ENCODE results near the gene SLA2.

DNA sequence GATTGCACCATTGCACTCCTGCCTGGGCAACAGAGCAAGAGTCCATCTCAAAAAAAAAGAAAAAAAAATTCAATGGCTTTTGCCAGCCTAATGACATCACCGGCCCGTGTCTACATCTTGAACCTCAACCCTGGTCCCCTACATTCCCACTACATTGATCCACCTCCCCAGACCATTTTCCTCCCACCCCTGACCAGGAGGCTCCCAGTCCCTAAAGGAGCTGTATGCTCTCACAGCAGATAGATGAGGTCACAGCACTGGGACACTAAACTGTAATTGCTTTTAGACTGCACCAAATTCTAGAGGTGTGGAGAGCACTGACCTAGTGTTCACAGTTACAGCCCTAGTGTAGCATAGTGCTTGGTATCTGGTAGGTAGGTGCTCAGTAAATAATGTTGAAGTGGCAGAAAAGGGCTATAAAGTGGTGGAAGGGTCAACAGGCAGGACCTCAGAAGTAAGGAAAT is 61.9 kb downstream of the SLA2 start:
- TF ChIP-seq, protein P1, sequence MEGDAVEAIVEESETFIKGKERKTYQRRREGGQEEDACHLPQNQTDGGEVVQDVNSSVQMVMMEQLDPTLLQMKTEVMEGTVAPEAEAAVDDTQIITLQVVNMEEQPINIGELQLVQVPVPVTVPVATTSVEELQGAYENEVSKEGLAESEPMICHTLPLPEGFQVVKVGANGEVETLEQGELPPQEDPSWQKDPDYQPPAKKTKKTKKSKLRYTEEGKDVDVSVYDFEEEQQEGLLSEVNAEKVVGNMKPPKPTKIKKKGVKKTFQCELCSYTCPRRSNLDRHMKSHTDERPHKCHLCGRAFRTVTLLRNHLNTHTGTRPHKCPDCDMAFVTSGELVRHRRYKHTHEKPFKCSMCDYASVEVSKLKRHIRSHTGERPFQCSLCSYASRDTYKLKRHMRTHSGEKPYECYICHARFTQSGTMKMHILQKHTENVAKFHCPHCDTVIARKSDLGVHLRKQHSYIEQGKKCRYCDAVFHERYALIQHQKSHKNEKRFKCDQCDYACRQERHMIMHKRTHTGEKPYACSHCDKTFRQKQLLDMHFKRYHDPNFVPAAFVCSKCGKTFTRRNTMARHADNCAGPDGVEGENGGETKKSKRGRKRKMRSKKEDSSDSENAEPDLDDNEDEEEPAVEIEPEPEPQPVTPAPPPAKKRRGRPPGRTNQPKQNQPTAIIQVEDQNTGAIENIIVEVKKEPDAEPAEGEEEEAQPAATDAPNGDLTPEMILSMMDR (IDR thresholded peaks at IDR 0.05): no peak
- TF ChIP-seq POLR2A (IDR thresholded peaks at IDR 0.05): no peak
